Transverse colon (tissue), 4 donors: ENCODE measurements around the gene CD300C.

Experiments used
- EP300 ChIP-seq: sonication (generic); formaldehyde crosslinking; IDR thresholded peaks from one replicate; pipeline ENCODE4 v1.6.1; 2017; ENCODE audit warnings: antibody characterized with exemption, low read depth
- POLR2A ChIP-seq: fragments of 450-650 bp; IDR thresholded peaks from one replicate; pipeline ENCODE4 v1.6.1; 2016; ENCODE audit warnings: antibody characterized with exemption, mild to moderate bottlenecking, moderate library complexity
- POLR2AphosphoS5 ChIP-seq, 3 donors: sonication (generic); formaldehyde crosslinking; IDR thresholded peaks; one replicate each; pipeline ENCODE4 v1.6.1; 2016; ENCODE audit warnings: antibody characterized with exemption in 3 of 3
- TF ChIP-seq, protein P1 (sequence below), 5 experiments: fragments of 200-600 bp in 3 of 5; fragments of 450-650 bp in 2 of 5; sonication (generic) in 3 of 5; IDR thresholded peaks; 1 replicate in 2 of 5; 2 replicates in 3 of 5; pipeline ENCODE4 v1.5.1; 2016 to 2017; ENCODE audit warnings: antibody characterized with exemption in 5 of 5, inconsistent platforms in 3 of 5, mild to moderate bottlenecking in 2 of 5, moderate library complexity in 1 of 5

DNA sequence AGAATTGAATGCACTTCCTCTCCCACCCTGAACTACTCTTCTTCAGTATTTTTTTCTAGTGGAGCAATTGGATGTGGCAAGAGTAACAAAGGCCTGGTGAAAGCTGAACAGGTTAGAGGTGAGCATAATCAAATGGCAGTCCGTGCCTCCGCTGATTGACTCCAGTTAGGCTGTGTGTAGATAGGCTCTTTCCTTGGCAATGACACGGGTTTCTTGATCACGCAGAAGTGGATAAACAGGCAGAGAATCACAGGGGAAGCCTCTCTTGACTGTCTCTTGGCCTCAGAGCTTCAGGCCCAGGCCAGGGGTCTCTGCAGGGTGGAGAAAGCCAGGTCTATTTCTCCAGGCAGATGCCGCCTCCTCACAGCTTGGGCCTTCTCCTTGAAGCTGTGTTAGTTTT, 18.8 kb downstream of the CD300C start:
- TF ChIP-seq, protein P1, sequence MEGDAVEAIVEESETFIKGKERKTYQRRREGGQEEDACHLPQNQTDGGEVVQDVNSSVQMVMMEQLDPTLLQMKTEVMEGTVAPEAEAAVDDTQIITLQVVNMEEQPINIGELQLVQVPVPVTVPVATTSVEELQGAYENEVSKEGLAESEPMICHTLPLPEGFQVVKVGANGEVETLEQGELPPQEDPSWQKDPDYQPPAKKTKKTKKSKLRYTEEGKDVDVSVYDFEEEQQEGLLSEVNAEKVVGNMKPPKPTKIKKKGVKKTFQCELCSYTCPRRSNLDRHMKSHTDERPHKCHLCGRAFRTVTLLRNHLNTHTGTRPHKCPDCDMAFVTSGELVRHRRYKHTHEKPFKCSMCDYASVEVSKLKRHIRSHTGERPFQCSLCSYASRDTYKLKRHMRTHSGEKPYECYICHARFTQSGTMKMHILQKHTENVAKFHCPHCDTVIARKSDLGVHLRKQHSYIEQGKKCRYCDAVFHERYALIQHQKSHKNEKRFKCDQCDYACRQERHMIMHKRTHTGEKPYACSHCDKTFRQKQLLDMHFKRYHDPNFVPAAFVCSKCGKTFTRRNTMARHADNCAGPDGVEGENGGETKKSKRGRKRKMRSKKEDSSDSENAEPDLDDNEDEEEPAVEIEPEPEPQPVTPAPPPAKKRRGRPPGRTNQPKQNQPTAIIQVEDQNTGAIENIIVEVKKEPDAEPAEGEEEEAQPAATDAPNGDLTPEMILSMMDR (IDR thresholded peaks at IDR 0.05) = no peak
- TF ChIP-seq POLR2A (no peak), POLR2AphosphoS5 (IDR thresholded peaks at IDR 0.05) (no peak), EP300 (no peak)
